Measurements from ENCODE around the gene KIF26A. TPM values are rescaled to one million over a fixed set of nuclear protein-coding genes. Genes with fewer than 3 reads are reported as not detected.

Gene KIF26A
- total RNA-seq, 1 donor from 2014 or later, result 32.6 TPM

DNA sequence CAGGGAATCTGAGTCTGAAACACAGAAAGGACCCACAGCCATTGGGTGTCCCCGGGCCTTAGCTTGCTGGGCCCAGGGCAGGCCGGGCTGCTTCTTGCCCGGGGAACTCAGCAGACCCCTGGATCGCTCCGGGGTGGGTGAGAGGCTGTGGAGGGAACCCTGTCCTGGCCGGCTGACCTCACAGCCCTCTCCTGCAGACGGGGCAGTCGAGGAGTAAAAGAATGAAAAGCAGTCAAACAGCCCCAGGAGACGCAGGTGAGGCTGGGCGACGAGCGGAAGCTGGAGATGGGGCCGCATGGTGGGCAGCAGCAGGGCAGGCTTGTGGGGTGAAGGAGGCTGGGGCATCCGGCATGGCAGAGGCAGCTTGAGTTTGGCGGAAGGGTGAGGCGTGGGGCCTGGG, 57.0 kb downstream of the KIF26A start:
- no peaks in the 10 kb centered on the region for H3K4me1 ChIP-seq
- H3K27ac ChIP-seq, result no peak overlapping the region
- H3K36me3 ChIP-seq, result no peaks in the 10 kb centered on the region
- H3K4me3 ChIP-seq, result no peak overlapping the region
- intact Hi-C loops (cut with DNase I), result no loop called here
- H3K9me3 ChIP-seq, result no peaks in the 10 kb centered on the region
- no peaks in the 10 kb centered on the region for H3K27me3 ChIP-seq
- DNase-seq (ENCODE audit: low spot score in 2 of 2), result no peak
- TF ChIP-seq, protein P1, sequence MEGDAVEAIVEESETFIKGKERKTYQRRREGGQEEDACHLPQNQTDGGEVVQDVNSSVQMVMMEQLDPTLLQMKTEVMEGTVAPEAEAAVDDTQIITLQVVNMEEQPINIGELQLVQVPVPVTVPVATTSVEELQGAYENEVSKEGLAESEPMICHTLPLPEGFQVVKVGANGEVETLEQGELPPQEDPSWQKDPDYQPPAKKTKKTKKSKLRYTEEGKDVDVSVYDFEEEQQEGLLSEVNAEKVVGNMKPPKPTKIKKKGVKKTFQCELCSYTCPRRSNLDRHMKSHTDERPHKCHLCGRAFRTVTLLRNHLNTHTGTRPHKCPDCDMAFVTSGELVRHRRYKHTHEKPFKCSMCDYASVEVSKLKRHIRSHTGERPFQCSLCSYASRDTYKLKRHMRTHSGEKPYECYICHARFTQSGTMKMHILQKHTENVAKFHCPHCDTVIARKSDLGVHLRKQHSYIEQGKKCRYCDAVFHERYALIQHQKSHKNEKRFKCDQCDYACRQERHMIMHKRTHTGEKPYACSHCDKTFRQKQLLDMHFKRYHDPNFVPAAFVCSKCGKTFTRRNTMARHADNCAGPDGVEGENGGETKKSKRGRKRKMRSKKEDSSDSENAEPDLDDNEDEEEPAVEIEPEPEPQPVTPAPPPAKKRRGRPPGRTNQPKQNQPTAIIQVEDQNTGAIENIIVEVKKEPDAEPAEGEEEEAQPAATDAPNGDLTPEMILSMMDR (IDR thresholded peaks at IDR 0.05), result no peak

- intact Hi-C loops (cut with DNase I), result no loop called here
- DNase-seq (ENCODE audit: low spot score in 2 of 2), result no peak
- Histone ChIP-seq H3K36me3 (no peaks in the 10 kb centered on the region), H3K4me3 (no peak overlapping the region), H3K27ac (no peak overlapping the region), H3K27me3 (no peaks in the 10 kb centered on the region), H3K4me1 (no peaks in the 10 kb centered on the region), H3K9me3 (no peaks in the 10 kb centered on the region)
- TF ChIP-seq, protein P1 (IDR thresholded peaks at IDR 0.05), result no peak
Observed at GRCh38 chr14:104195878-104196277, 57.5 kb downstream of the KIF26A start.

GRCh38 chr14:104196461-104197140, 58.2 kb downstream of the KIF26A start:
- H3K4me1 ChIP-seq, result no peaks in the 10 kb centered on the region
- H3K27me3 ChIP-seq, result no peaks in the 10 kb centered on the region
- H3K27ac ChIP-seq, result no peak overlapping the region
- no peaks in the 10 kb centered on the region for H3K9me3 ChIP-seq
- H3K4me3 ChIP-seq, result no peak overlapping the region
- H3K36me3 ChIP-seq, result no peaks in the 10 kb centered on the region
- no peak for DNase-seq (ENCODE audit: low spot score in 2 of 2)
- TF ChIP-seq, protein P1 (IDR thresholded peaks at IDR 0.05), result no peak
- intact Hi-C loops (cut with DNase I), result no loop called here

DNA sequence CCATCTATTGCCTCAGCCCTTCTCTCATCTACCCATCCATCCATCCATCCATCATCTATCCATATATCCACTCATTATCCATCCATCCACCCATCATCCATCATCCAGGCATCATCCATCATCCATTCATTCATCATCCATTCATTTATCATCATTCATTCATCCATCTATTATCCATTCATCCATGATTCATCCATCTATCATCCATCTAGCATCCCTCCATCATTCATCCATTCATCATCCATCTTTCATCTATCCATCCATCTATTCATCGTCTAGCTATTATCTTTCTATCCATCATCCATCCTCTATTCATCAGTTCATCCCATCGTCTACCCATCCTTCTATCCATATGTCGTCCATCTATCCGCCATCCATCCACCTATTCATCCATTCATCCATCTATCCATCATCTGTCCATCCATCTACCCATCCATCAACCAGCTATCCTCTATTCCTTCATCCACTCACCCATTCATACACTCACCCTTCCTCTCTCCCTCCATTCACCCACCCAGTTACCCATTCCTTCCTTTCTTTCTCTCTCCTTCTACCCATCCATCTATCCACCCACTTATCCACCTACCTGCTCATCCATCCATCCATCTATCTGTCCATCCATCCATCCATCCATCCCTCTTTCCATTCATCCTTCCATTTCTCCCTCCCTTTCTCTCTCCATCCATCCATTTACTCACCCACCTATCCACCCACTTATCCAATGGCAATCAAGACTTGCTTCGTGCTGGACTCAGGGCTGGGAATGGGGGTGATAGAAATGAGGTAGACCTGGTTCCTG, 59.3 kb downstream of the KIF26A start:
- Histone ChIP-seq H3K27ac (no peak overlapping the region), H3K4me3 (no peak overlapping the region), H3K27me3 (no peaks in the 10 kb centered on the region), H3K36me3 (no peaks in the 10 kb centered on the region), H3K9me3 (no peaks in the 10 kb centered on the region), H3K4me1 (no peaks in the 10 kb centered on the region)
- intact Hi-C loops (cut with DNase I), result no loop called here
- TF ChIP-seq, protein P1 (IDR thresholded peaks at IDR 0.05), result no peak
- DNase-seq (ENCODE audit: low spot score in 2 of 2), result no peak

DNA sequence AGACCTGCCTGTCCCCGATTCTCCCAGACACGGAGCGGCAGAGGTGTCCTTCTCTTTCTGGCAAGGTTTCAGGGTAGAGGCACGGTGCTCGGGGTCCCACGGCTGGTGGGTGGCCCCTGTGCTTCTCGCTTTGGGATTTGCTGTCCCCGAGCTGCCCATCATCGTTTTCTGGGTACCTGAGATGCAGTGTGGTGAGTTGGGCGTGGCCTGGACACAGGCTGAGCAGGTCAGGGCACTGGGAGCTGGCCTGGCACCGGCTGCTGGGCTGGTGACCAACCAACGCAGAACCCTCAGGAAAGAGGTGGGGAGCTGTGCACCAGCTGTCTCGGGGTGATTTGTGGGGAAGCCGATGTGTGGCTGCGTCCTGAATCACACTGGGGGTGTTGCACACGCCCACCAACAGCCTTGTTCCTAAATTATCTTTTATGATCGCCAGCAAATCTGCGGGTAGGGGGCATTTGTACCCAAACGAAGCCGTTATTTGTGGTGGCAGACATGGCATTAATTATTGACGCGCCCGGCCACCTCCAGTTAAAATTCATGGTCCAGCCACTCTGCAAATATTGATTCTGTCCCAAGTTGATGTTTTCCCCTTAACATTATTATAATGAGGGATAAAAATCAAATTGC, 61.0 kb downstream of the KIF26A start:
- TF ChIP-seq, protein P1 (IDR thresholded peaks at IDR 0.05), result no peak
- DNase-seq (ENCODE audit: low spot score in 2 of 2), result no peak
- Histone ChIP-seq H3K4me3 (no peak overlapping the region), H3K4me1 (no peaks in the 10 kb centered on the region), H3K9me3 (no peaks in the 10 kb centered on the region), H3K27ac (no peak overlapping the region), H3K27me3 (no peaks in the 10 kb centered on the region), H3K36me3 (no peaks in the 10 kb centered on the region)
- intact Hi-C loops (cut with DNase I), result no loop called here
